HG02970 (cell line): ENCODE measurements around the gene FLNC.

Experiments used
- ATAC-seq: cut with Tn5 transposase; IDR thresholded peaks from one replicate; pipeline ENCODE4 v1.9.1; 2021; ENCODE audit warnings: mild to moderate bottlenecking, moderate library complexity, moderate number of reproducible peaks; ENCODE audit not compliant: unreplicated experiment, low FRiP score

FLNC gene

GRCh38 chr7:128859232-128860157, 29.3 kb downstream of the FLNC start:
- ATAC-seq: no peak

- ATAC-seq: no peak
Observed at GRCh38 chr7:128860158-128861073, 30.2 kb downstream of the FLNC start.

DNA sequence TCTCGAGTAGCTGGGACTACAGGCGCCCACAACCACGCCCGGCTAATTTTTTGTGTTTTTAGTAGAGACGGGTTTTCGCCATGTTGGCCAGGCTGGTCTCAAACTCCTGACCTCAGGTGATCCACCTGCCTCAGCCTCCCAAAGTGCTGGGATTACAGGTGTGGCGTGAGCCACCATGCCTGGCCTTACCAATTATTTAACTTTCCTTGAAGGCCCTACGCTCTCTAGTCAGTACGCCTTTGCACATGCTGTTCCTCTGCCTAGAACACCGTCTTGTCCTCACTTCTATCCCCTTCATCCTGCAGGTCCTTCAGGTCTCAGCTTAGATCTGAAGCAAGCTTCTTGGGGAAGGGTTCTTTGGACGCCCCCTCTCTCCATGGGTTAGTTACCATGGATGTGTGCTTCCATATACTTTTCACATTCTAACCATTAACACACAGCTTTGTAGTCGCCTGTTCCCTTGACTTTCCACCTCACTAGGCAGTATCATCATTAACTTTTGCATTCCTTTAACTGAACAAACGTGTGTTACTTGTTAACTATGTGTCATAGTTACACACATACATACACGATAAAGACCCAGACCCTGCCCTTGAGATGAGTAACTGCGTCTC, 31.9 kb downstream of the FLNC start:
- ATAC-seq: peak; percentile 4

DNA sequence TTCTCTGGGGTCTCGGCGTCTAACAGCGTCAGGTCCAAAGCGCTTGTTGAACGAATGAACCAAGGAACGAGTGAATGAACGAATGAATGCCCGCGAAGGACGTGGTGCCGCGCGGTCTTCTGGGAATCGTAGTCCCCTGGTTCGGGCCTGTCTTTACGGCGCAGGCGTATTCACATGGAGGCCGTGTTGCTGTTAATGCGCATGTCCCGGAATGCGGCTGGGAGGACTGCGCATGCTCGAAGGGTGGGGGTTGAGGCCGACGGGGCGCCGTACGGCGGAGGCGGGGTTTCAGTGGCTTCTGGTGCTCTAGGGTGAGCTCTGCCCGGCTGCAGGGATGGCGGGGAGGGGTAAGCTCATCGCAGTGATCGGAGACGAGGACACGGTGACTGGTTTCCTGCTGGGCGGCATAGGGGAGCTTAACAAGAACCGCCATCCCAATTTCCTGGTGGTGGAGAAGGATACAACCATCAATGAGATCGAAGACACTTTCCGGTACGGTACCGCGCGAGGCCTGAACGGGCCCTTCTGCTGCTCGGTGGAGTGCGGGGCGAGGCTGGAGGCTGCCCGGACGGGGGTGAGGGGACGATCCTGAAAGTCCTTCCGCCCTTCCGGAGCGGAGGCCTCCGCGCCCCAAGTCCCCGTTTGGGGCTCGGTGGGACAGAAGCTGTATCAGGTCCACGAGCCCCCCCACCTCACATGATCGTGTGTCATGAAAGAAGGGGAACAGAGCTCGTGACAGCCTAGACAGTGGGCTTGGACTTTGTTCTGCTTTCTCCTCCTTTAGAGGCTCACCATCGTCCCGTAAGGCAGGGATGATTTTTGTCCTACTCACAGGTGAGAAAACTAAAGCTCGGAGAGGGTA, 32.6 kb downstream of the FLNC start, which contains the start of gene ATP6V1F:
Gene ATP6V1F, plus strand, starts transcription at position 286 of the 862 bp plus-strand sequence. Its CDS starts 49 bp downstream, at position 335.
- ATAC-seq: peak; percentile 86

GRCh38 chr7:128863433-128863989, 33.3 kb downstream of the FLNC start:
- ATAC-seq: peak; percentile 4

DNA sequence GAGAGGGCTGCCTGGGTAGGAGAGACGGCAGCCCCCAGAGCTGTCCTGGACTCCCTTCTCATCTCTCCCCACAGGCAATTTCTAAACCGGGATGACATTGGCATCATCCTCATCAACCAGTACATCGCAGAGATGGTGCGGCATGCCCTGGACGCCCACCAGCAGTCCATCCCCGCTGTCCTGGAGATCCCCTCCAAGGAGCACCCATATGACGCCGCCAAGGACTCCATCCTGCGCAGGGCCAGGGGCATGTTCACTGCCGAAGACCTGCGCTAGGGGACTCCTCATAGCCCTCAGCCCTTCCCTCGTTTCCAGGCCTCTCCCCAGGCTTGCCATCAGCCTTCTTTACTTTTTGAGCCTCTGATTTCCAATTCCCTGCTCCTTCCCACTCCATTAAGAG, 35.1 kb downstream of the FLNC start:
- ATAC-seq: no peak

- no peak for ATAC-seq
Observed at GRCh38 chr7:128865996-128866877, 36.0 kb downstream of the FLNC start.

DNA sequence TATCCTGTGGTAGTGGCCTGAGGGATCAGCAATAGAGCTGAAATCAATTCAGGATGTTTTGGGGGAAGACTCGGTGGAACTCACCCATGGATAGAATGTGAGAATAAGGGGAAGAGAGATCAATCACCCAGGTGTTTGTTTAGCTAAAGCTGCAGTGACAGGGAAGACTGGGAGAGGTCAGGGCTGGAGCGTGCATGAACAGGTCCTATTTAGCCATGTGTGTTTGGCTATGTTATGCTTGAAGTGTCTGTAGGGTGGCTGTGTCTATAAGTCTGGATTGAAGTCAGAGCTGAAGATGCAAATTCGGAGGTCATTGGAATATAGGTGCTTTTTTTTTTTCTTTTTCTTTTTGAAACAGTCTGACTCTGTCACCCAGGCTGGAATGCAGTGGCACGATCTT, 37.0 kb downstream of the FLNC start:
- no peak for ATAC-seq

GRCh38 chr7:128867842-128868623, 37.8 kb downstream of the FLNC start:
- no peak for ATAC-seq

- no peak for ATAC-seq
Observed at GRCh38 chr7:128868624-128869137, 38.5 kb downstream of the FLNC start.

DNA sequence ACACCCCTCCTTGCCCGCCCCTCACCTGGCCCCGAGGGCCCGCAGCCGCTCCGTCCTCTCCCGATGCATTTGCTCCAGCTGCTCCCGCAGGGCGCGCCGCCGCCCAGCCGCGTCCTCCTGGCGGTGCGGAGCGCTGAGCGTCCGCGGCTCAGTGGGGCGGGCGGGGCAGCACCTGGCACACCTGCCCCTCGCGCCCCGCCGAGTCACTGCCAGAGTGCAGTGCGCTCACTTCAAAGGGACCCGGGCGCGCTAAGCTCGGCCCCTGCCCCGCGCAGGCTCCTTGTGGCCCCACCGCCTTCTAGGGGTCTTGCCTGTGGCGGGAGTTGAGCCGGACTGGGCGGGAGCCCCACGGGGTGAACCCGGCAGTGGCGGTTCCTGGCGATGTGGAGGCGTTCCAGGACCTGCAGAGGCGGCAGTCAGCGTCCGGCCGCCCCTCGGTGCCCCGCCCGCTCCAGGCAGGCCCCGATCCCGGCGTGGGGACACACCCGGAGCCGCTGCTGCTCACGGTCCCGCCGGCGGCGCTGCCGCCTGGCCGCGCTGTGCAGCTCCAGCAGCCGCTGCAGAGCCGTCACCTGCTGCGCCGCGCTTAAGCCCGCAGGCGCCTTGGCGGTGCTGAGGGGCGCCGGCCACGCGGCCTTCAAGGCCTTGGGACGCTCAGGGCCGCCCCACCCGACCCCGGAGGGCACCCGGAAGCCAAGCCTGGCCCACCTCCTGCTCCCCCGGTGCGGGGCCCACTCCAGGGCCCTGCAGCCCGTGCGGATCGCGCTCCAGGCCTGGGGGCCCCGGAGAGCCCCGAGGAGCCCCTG, 39.1 kb downstream of the FLNC start:
- ATAC-seq: peak; percentile 53

- ATAC-seq: no peak
Observed at GRCh38 chr7:128869944-128870285, 39.7 kb downstream of the FLNC start.

GRCh38 chr7:128871050-128871449, 40.8 kb downstream of the FLNC start:
- ATAC-seq: no peak

- no peak for ATAC-seq
Observed at GRCh38 chr7:128872394-128872824, 42.2 kb downstream of the FLNC start.

GRCh38 chr7:128873234-128873633, 43.0 kb downstream of the FLNC start:
- no peak for ATAC-seq

GRCh38 chr7:128874140-128875031, 44.2 kb downstream of the FLNC start:
- no peak for ATAC-seq
